ENCODE results near the gene CYB561.

DNA sequence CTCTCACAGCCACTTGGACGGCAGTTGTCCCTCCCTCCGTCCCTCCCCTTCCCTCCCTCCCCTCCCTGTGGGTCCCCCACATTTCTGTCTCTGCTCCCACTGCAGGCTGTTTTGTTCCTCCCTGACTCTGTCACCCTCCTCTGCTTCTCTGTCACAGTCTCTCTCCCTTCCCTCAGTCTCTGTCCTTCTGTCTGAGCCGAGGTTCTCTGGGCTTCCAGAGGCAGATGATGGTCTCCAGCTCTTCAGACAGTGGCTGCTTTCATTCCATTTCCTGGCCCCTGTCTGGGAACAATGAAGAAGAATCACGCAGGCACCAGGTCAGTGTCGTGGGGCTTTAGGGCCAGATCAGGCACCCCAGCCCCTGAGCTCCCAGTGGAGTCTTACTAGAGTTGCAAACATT is 8.8 kb upstream of the CYB561 start:
- TF ChIP-seq, protein P1, sequence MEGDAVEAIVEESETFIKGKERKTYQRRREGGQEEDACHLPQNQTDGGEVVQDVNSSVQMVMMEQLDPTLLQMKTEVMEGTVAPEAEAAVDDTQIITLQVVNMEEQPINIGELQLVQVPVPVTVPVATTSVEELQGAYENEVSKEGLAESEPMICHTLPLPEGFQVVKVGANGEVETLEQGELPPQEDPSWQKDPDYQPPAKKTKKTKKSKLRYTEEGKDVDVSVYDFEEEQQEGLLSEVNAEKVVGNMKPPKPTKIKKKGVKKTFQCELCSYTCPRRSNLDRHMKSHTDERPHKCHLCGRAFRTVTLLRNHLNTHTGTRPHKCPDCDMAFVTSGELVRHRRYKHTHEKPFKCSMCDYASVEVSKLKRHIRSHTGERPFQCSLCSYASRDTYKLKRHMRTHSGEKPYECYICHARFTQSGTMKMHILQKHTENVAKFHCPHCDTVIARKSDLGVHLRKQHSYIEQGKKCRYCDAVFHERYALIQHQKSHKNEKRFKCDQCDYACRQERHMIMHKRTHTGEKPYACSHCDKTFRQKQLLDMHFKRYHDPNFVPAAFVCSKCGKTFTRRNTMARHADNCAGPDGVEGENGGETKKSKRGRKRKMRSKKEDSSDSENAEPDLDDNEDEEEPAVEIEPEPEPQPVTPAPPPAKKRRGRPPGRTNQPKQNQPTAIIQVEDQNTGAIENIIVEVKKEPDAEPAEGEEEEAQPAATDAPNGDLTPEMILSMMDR (IDR thresholded peaks at IDR 0.05): no peak
- no peak for TF ChIP-seq ZFX (IDR thresholded peaks at IDR 0.05; ENCODE audit: borderline replicate concordance)
